Renal cortex interstitium (tissue), 11 donors: Measurements from ENCODE around the gene B4GALNT3. TPM values are rescaled to one million over a fixed set of nuclear protein-coding genes. Genes with fewer than 3 reads are reported as not detected.

Source experiments
- DNase-seq, 11 donors: peaks; one replicate each; pipeline ENCODE4 v3.0.0-alpha.2; 2013; ENCODE audit warnings: low read depth in 9 of 11, low spot score in 4 of 11; ENCODE audit errors: extremely low read depth in 1 of 11
- polyA plus RNA-seq, 3 donors: library from polyadenylated mRNA; unstranded; fragments of 120-200 nt; gene quantifications; one replicate each; pipeline ENCODE4 v1.2.1, GENCODE V29; 2013; ENCODE audit not compliant: insufficient read length in 3 of 3

B4GALNT3 gene
- polyA plus RNA-seq, 3 donors = 14.1 to 17.3 (median 15.7) TPM

DNA sequence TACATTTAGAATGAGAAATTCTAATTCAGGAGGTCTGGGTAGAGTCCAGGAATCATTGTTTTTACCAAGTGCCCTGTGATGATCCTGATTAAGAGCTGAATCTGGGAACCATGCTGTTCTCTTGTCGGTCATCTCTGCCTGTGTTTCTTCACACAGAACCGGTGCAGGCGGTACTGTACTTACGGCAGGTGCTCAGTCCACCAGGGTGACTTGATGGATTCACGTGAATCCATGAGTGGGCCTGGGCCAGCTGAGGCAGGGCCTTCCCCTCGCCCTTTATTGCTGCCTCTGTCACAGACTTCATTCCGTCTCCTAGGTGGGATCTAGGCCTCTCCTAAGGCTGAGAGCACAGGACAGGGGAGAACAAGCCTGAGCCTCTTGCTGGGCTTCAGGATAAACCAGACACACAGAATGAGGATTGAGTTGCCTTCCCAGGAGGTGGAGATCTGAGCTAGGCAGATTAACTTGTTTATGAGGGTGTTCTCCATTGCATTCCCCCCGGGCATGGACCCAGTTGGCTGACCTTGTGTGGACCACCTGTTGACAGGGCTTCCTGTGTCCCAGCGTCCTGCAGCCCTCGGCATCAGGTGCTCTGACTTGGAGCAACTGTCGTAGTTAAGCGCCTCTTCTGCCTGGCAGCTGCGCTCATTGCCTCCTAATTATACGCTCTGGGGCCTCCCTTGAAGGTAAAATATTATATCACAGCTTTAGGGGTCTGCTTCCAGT, 42.1 kb downstream of the B4GALNT3 start:
- DNase-seq = no peak

DNA sequence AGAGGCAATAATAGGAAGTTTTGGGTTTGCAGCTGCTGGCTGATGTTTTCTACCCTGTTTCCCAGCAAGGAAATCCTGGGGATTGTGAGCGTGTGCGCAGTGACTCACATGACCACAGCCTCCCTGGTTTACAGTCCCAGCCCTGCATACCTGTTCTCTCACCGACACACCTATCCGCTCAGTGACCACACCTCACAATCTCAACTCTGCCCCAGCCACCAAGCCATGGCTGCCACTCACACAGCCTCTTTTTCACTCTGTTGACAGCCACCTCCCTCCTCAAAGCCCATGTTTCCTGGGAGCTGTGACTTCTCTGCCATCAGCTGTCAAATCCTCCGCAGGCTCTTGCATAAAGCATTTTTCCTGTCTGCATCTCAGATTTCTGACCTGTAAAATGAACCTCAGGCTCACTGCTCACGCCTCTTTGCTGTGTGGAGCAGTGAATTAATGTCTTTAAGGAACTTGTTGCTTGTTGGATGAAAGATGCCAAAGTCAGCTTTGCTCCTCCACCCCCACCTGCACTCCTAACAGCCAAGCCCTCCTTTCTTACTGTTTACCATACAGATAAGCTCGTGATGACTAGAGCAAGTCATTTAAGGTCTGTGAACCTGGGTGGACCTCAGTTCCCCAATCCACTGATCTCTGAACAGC, 43.5 kb downstream of the B4GALNT3 start:
- peak in 1 of 11 donors; percentile 43 for DNase-seq

- no peak for DNase-seq
These were observed 45.5 kb downstream of the B4GALNT3 start for GRCh38 chr12:505221-505620.

- DNase-seq = no peak
These were observed 47.7 kb downstream of the B4GALNT3 start for GRCh38 chr12:507391-507796.

DNA sequence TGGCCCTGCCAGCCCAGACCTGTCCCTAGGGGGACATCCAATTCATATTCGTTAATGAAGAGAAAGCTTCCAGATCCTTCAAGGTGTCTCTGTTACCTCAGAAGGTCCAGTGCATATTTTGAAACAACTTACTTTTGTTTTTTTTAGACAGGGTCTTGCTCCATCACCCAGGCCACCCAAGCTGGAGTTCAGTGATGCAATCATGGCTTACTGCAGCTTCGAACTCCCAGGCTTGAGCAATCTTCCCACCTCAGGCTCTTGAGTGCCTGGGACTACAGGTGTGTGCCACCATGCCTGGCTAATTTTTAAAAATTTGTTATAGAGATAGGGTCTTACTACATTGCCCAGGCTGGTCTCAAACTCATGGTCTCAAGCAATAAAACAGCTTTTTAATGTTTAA, 48.4 kb downstream of the B4GALNT3 start:
- no peak for DNase-seq

DNA sequence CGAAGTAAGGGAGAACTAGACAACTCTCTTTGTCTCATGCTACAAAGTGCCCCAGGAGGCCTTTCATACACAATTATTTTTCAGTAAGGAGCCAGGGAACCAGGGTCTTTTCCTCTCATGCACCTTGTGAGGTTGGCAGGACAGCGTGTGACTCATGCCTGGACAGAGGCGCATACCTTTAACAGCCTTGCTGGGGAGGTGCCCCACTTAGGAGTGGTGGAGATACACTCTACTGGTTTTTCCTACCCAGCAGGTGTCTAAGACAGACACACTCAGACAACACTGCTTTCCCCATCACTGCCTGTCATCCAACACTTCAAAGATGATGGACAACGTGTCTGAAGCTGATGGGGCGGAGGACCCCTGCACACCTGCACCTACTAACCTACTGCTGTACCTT, 49.1 kb downstream of the B4GALNT3 start:
- DNase-seq = no peak

- no peak for DNase-seq
These were observed 49.8 kb downstream of the B4GALNT3 start for GRCh38 chr12:509500-509899.

DNA sequence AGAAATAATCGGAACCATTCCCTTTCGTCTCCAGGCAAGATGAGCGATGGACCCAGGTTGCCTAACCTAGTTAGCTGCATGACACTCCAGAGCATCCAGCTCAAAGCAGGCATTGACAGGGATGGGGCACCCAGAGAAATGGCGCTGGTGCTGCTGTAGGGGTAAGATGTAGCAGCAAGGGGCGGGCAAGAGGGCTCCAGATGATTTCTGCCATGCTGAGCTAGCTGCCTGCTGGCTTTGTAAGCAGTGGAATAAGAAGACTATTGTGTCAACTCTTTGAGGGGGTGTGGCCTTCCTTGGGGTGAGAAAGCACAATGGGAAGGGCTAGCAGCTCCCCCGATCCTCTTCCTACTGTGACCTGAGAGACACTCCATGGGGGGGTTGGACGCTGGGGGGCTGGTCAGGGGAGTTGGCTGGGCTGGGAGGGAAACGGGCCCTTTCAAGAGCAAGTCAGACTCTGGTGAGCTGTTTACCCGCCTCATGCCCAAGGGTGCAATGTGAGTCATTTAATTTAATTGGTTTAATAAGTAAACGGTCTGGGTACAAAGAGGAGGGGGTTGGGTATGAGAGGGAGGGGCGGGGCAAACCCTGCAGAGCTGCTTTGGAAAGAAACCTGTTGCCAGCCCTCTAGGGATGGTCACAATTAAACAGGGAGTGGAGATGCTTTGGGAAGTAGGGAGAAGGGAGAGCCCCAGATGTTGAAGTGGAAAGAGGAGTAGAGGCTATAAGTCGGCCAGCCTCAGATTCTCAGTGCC, 50.5 kb downstream of the B4GALNT3 start:
- peak in 2 of 11 donors; percentile 43 to 53 for DNase-seq

DNA sequence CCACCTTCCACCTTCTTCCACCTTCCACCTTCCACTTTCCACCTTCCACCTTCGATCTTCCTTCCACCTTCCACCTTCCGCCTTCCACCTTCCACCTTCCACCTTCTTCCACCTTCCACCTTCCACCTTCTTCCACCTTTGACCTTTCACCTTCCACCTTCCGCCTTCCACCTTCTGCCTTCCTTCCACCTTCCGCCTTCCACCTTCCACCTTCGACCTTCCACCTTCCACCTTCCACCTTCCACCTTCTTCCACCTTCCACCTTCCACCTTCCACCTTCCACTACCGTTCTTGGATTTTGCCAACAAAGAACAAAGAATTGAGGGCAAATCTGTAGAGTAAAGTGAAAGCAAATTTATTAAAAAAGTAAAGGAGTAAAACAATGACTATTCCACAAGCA, 53.2 kb downstream of the B4GALNT3 start:
- DNase-seq = no peak

- DNase-seq = no peak
These were observed 53.7 kb downstream of the B4GALNT3 start for GRCh38 chr12:513446-513845.

DNA sequence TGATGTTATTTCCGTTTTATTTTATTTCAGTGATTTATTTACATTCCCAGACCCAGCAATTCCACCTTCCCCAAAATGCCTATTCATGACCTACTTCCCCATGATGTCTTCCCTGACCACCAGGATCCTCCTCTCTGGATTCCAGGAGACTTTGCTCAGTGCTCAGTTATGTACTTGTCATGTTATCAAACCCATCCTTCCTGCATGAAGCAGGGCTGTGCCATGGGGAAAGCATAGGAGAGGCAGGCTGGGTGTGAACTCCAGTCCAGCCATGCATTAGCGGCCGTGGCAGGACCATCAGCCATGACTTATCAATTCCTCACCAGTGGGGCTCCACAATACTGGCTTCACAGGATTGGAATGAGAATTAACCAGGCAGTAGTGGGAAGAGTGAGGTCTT, 57.8 kb downstream of the B4GALNT3 start:
- DNase-seq = no peak

- DNase-seq = no peak
These were observed 60.4 kb downstream of the B4GALNT3 start for GRCh38 chr12:520119-520518.

DNA sequence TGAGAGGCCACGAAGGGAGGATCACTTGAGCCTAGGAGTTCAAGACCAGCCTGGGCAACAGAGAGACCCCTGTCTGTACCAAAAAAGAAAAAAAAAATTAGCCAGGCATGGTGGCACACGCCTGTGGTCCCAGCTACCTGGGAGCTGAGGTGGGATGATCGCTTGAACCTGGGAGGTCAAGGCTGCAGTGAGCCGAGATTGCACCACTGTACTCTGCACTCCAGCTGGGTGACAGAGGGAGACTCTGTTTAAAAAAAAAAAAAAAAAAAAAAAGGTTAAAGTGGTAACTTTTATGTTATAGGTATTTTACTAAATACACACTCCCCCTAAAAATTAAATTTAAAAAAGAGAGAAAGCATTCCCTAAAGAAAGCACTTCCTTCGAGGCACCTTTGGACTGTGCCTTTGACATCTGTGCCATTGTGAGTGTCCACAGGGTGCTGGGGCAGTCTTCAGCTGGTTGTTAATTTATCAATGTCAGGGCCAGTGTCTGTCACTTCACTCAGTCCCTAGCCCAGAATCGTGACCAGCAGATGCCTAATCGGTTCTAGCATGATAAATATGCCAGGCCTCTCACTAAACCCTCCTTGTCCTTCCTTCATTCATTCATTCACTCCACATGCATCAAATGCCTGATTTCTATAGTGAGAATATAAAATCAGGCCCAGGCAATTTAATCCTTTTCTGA, 63.1 kb downstream of the B4GALNT3 start:
- no peak for DNase-seq

GRCh38 chr12:524167-524951, 64.6 kb downstream of the B4GALNT3 start:
- DNase-seq = no peak

GRCh38 chr12:526089-526488, 66.3 kb downstream of the B4GALNT3 start:
- DNase-seq = no peak

DNA sequence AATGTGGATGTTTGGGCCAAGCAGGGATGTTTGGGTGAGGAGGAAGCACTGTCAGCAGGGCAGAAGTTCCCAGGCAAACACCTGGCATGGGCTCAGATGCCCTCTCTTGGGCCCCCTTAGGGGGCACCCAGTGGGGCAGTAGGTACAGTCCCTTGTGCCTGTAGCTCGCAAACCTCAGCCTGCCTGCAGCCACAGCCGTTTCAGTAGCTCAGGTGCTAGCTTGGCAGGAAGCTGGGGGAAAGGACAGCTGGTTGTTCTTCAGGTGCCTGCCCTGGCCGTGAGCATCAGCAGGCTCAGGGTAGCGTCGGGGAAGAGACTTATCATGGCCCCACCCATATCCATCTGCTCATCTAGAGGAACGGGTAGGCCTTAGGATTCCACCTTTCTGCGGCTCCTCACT, 67.5 kb downstream of the B4GALNT3 start:
- no peak for DNase-seq

DNA sequence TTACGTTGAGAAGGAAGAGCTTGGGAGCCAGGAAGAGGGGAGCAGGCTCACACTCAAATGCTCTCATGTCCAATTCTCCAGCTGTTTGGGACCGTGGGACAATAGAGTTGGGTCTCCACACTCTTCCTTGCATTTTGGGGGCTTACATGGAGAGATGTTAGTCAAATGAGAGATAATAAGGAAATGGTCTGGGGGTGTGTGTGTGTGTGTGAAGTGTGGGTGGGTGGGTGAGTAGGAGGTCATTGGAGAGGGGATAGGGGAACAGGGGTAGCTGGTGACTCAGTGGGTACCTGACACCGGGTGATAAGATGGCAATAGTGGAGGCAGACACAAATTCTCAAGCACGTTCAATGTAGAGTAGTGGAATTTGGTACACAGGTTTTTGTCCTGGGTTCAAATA, 68.0 kb downstream of the B4GALNT3 start:
- DNase-seq = no peak

- no peak for DNase-seq
These were observed 70.6 kb downstream of the B4GALNT3 start for GRCh38 chr12:530308-530707.

DNA sequence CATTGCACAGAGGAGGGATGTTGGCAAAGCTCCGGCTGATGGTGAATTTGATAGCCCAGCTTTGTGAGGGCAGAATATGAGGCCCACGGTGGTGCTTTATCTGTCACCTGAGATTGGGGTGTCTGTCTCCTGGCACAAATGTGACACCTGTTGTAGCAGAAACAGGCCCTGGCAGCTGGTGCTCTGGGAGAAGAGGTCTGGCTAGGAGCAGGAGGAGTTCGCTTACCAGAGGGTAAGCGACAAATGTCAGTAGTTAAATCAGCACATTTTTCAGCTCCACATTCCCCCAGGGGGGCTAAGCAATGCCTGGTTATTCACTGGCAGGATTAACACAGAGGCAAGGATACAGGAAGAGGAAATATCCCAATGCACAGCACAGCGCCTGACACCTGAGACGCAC, 71.1 kb downstream of the B4GALNT3 start:
- DNase-seq = no peak
